NT2/D1 (cell line): ENCODE results near the gene WDR82.

ENCODE experiments used
- SUZ12 ChIP-seq: IDR thresholded peaks from 2 replicates; pipeline ENCODE4 v1.6.1; 2011; ENCODE audit not compliant: insufficient read length, insufficient read depth; ENCODE audit errors: extremely low read depth
- ZNF274 ChIP-seq: IDR thresholded peaks from 2 replicates; pipeline ENCODE4 v1.6.1; 2011; ENCODE audit warnings: mild to moderate bottlenecking, low read depth, low read length

DNA sequence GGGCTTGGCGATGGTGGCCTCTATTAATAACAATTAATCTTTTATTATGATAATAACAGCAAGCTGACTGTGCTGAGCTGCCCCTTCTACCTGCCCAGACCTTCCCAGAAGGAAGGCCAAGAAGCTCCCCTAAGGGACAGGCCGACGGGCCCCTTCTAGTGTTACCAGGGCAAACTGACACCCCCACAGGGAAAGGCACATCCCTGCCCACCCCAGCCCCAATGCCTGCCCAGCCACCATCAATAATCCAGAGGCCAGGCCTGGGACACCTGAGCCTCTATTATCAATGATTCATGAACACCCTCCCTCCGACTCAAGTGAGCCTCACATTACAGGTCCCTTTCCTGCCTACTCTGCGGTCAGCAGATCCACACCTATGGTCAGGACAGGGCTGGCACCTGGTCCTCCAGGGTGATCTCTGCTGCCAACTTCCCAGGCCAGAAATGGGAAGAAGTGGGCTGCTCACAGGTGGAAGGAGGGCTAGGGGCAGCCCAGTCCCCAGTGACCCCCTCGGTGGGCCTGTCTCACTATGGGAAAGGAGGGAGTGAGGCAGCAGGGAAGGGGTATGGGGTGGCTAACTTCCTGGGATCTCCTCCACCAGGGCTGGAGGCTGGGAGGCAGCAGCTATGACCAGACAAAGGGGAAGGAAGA lies 41.3 kb downstream of the WDR82 start:
- TF ChIP-seq ZNF274 (no peak), SUZ12 (no peak)
